RWPE2 (cell line): Measurements from ENCODE around the gene UST.

Experiments
- ATAC-seq: fragments of 200-7000 bp; cut with Tn5 transposase; 3 replicates; pipeline ENCODE4 v1.9.1; 2021; ENCODE audit warnings: low read depth
- DNase-seq: peaks from one replicate; pipeline ENCODE4 v3.0.0-alpha.2; 2020; ENCODE audit warnings: low spot score
- H3K27ac ChIP-seq: fragments of 450-650 bp; 2 replicates; pipeline ENCODE4 v1.5.1; 2017; ENCODE audit warnings: mild to moderate bottlenecking; ENCODE audit not compliant: poor library complexity, severe bottlenecking
- H3K27me3 ChIP-seq: fragments of 250-450 bp; sonication (Bioruptor Pico); 2 replicates; pipeline ENCODE4 v1.5.1; 2021; ENCODE audit warnings: mild to moderate bottlenecking, moderate library complexity; ENCODE audit not compliant: insufficient read depth, poor library complexity, severe bottlenecking
- H3K36me3 ChIP-seq: fragments of 250-450 bp; sonication (Bioruptor Pico); 2 replicates; pipeline ENCODE4 v1.5.1; 2020; ENCODE audit warnings: low read depth, mild to moderate bottlenecking, moderate library complexity
- H3K4me1 ChIP-seq: fragments of 250-450 bp; sonication (Bioruptor Pico); 2 replicates; pipeline ENCODE4 v1.5.1; 2021; ENCODE audit warnings: mild to moderate bottlenecking, moderate library complexity; ENCODE audit not compliant: insufficient read depth, poor library complexity, severe bottlenecking
- H3K4me3 ChIP-seq: fragments of 250-450 bp; sonication (Bioruptor Pico); 2 replicates; pipeline ENCODE4 v1.5.1; 2021; ENCODE audit warnings: mild to moderate bottlenecking, moderate library complexity; ENCODE audit not compliant: severe bottlenecking
- H3K9me3 ChIP-seq: fragments of 250-450 bp; sonication (Bioruptor Pico); 2 replicates; pipeline ENCODE4 v1.5.1; 2021; ENCODE audit warnings: mild to moderate bottlenecking, moderate library complexity; ENCODE audit not compliant: severe bottlenecking
- TF ChIP-seq, protein P1 (sequence below): fragments of 450-650 bp; IDR thresholded peaks from one replicate; pipeline ENCODE4 v1.5.1; 2017; ENCODE audit warnings: mild to moderate bottlenecking, moderate library complexity; ENCODE audit not compliant: poor library complexity, severe bottlenecking

Gene UST

DNA sequence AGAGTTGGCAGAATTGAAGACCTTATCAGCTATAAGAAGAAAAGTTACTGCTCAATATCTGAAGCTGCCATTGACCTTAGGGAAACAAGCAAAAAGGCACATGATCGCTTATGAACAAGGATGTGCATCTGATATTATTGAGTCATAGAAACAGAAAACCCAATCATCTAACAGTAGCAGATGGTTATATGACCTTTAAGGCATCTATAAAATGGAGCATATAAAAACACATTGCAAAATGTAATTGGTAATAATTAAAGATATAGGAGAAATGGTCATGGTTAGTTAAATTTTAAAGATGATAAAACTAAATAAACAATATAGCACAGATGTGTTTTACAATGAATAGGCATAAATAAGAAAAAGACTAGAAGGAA, 310.6 kb downstream of the UST start:
- Histone ChIP-seq H3K9me3 (no peaks in the 10 kb centered on the region), H3K27ac (no peak overlapping the region), H3K36me3 (no peaks in the 10 kb centered on the region), H3K4me3 (no peak overlapping the region), H3K27me3 (no peaks in the 10 kb centered on the region), H3K4me1 (peaks cover 13% of the 10 kb centered on the region)
- TF ChIP-seq, protein P1, sequence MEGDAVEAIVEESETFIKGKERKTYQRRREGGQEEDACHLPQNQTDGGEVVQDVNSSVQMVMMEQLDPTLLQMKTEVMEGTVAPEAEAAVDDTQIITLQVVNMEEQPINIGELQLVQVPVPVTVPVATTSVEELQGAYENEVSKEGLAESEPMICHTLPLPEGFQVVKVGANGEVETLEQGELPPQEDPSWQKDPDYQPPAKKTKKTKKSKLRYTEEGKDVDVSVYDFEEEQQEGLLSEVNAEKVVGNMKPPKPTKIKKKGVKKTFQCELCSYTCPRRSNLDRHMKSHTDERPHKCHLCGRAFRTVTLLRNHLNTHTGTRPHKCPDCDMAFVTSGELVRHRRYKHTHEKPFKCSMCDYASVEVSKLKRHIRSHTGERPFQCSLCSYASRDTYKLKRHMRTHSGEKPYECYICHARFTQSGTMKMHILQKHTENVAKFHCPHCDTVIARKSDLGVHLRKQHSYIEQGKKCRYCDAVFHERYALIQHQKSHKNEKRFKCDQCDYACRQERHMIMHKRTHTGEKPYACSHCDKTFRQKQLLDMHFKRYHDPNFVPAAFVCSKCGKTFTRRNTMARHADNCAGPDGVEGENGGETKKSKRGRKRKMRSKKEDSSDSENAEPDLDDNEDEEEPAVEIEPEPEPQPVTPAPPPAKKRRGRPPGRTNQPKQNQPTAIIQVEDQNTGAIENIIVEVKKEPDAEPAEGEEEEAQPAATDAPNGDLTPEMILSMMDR, result no peak
- ATAC-seq (no peak), DNase-seq (no peak)

DNA sequence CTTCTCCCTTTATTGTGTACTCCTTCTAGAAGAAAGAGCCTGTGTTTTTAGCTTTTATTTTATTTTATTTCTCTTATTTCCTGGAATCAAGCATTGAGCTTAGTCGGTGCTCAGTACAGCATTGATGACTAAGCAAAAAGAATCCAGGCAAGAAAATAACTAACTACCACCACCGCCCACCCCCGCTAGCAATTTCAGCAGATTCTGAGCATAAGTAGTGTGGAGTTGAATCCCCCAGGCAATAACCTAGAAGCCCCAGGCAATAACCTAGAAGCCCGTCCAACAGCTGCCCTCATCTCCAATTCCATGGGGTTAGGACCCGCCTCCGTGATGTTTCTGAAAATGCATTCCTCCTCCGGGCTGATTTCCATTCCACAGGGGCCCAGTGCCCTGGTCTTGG, 312.7 kb downstream of the UST start:
- no peaks in the 10 kb centered on the region for H3K36me3 ChIP-seq
- no peaks in the 10 kb centered on the region for H3K9me3 ChIP-seq
- no peak overlapping the region for H3K4me3 ChIP-seq
- H3K27ac ChIP-seq, result no peak overlapping the region
- no peaks in the 10 kb centered on the region for H3K27me3 ChIP-seq
- TF ChIP-seq, protein P1, result no peak
- no peak for DNase-seq
- H3K4me1 ChIP-seq, result peaks cover 13% of the 10 kb centered on the region
- ATAC-seq, result no peak

DNA sequence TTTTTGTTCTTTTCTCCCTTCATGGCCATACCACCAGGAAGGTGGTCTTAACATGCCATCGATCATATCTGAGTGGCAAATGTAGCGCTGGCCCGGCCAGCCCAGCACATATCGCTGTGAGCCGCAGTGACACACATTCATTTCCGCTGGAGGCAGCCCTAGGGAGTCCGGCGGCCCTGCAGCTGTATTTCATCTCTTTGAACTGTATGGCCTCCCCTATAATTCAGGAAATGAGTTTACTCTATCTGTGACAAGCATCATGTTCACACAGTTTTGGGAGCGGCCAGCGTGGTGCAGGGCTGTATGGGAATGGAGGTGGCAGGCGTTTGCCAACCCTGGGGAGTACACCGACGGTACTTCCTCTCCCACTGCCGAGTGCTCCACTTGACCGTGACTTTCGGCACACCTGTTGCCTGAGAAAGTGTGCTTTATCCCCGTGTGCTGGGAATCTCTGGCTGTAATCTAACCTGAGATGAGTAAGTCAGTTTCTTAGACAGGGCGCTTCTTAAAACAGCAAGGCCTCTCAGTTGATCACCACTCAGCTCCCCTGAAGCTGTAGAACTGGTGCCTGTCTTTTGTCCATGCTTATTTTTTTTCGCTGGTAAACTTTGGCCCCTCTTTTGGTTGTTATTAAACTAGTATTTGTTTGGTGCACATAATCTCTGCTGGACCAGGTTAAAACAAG, 313.6 kb downstream of the UST start:
- H3K9me3 ChIP-seq, result no peaks in the 10 kb centered on the region
- peak overlapping the region; percentile 26 for H3K27ac ChIP-seq
- H3K4me1 ChIP-seq, result peaks cover 13% of the 10 kb centered on the region
- H3K36me3 ChIP-seq, result no peaks in the 10 kb centered on the region
- TF ChIP-seq, protein P1, result no peak
- DNase-seq, result no peak
- peak; percentile 26; the same call in 2 of the 3 replicates for ATAC-seq
- no peak overlapping the region for H3K4me3 ChIP-seq
- H3K27me3 ChIP-seq, result no peaks in the 10 kb centered on the region

DNA sequence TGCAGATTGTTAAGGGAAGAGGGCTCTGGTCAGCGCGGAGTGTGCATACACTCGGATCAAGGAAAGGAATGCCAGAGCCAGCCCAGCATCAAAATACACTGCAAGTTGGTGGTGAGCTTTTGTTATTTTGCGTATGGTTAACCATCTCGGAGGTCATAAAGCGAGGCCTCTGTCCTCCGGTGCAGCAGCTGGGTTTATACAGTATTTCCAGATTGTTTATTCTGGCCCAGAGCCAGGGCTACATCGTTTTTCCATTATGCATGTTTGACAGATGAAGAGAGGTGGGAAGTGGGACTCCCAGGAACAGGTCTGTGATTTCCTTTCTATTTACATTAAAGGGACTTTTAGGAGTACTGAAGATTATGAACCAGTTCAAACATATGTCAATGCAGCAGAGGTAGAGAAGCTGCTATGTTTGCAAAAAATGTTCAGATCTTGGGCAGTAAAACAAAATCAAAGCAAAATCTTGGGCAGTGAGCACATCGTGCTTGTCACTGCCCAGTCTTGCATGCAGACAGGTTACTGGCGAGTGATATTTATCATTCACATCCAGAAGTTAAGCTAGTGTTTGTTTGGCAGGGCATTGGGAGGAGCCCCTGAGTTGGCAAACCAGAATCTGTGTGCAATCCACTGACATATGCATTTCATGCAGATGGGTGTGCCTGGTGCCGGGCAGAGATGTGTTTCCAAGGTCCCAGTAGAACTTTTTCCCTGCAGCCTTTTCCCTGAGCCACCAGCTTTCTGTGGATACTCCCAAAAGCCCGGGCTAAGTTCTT, 314.3 kb downstream of the UST start:
- ATAC-seq (peak; percentile 82), DNase-seq (no peak)
- Histone ChIP-seq H3K27me3 (no peaks in the 10 kb centered on the region), H3K4me3 (no peak overlapping the region), H3K36me3 (no peaks in the 10 kb centered on the region), H3K27ac (peak overlapping the region; percentile 26), H3K4me1 (peaks cover 13% of the 10 kb centered on the region), H3K9me3 (no peaks in the 10 kb centered on the region)
- TF ChIP-seq, protein P1, result no peak

DNA sequence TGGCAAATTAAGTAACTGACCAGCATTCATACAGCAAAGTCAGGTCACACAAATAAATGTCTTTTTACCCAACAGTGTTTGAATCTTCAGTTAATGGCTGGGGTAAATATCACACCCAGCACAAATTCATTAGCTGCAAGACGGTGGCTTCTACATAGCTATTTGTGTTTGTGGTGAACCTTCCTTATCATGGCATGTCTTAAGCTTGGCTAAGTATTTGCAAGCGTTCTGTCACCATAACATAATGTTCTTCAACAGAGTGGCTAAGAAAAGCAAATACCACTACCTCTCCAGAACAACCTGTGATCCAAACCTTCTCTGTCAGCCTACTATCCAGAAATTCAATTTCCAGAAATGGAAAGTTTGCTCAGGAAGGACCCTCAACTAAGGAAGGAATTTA, 315.1 kb downstream of the UST start:
- no peak for ATAC-seq
- TF ChIP-seq, protein P1, result no peak
- Histone ChIP-seq H3K27ac (peak overlapping the region; percentile 26), H3K36me3 (no peaks in the 10 kb centered on the region), H3K27me3 (no peaks in the 10 kb centered on the region), H3K4me3 (no peak overlapping the region), H3K9me3 (no peaks in the 10 kb centered on the region), H3K4me1 (peaks cover 13% of the 10 kb centered on the region)
- no peak for DNase-seq
